ENCODE results near the gene PTPN1.

- TF ChIP-seq RB1 (IDR thresholded peaks at IDR 0.05; ENCODE audit: borderline replicate concordance) (no peak), IKZF1 (conservative IDR thresholded peaks at IDR 0.05) (no peak)
Observed at GRCh38 chr20:50493881-50494253, 16.3 kb upstream of the PTPN1 start.

Measured in GM12878 (cell line).